Measurements from ENCODE around the gene ZBTB3.
A peak's percentile ranks its signal among the peaks of the same experiment; 100 is the strongest.
"Not testable (repeated sequence)": the region's sequence is repeated elsewhere in the genome, so short reads cannot be mapped to it uniquely, and the experiment has no call there.

ZBTB3 gene

DNA sequence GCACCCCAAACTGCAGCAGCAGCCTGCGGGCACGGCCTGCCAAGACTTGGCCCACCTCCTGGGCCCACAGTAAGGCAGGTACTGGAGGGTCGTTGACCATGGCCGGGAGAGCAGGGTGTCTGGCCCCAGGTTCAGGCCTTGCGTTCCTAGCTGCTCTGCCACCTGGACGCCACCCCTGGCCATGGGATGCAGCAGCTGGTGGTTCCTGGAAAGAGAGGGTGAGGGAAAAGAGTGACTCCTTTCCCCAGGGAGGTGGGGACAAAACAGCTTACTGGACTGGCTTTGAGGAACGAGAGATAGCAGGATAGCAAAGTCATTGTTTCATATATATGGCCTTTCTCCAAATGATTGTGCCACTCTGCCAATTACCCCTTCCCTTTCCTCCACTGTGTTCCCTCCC is 48.5 kb downstream of the ZBTB3 start:
- H3K9ac ChIP-seq (ENCODE audit: low read length) = peak overlapping the region; percentile 85
- no peaks in the 10 kb centered on the region for H3K9me3 ChIP-seq (ENCODE audit: control insufficient read depth, low read length)
- no peaks in the 10 kb centered on the region for H3K27me3 ChIP-seq (replicated peaks; ENCODE audit: control insufficient read depth, insufficient read depth, low read length)
- peaks cover 26% of the 10 kb centered on the region for H3K36me3 ChIP-seq (ENCODE audit: control insufficient read depth, insufficient read depth, low read length, severe bottlenecking)
- H3K4me3 ChIP-seq (ENCODE audit: low read length) = peak overlapping the region; percentile 84
- H3K4me1 ChIP-seq (ENCODE audit: control insufficient read depth, insufficient read depth, low read length) = peaks cover 48% of the 10 kb centered on the region
- no peak for DNase-seq (ENCODE audit: low read depth)

GRCh38 chr11:62703921-62704320 is 50.0 kb downstream of the ZBTB3 start:
- not testable (repeated sequence) for H3K27me3 ChIP-seq (replicated peaks; ENCODE audit: control insufficient read depth, insufficient read depth, low read length); H3K4me3 ChIP-seq (ENCODE audit: low read length); H3K9me3 ChIP-seq (ENCODE audit: control insufficient read depth, low read length); H3K9ac ChIP-seq (ENCODE audit: low read length); DNase-seq (ENCODE audit: low read depth)
- H3K36me3 ChIP-seq (ENCODE audit: control insufficient read depth, insufficient read depth, low read length, severe bottlenecking) = peaks cover 30% of the 10 kb centered on the region
- peaks cover 35% of the 10 kb centered on the region for H3K4me1 ChIP-seq (ENCODE audit: control insufficient read depth, insufficient read depth, low read length)

- Histone ChIP-seq H3K9me3 (ENCODE audit: control insufficient read depth, low read length) (no peaks in the 10 kb centered on the region), H3K9ac (ENCODE audit: low read length) (peak overlapping the region; percentile 25), H3K36me3 (ENCODE audit: control insufficient read depth, insufficient read depth, low read length, severe bottlenecking) (peaks cover 34% of the 10 kb centered on the region), H3K4me3 (ENCODE audit: low read length) (no peak overlapping the region), H3K4me1 (ENCODE audit: control insufficient read depth, insufficient read depth, low read length) (peaks cover 28% of the 10 kb centered on the region), H3K27me3 (replicated peaks; ENCODE audit: control insufficient read depth, insufficient read depth, low read length) (no peaks in the 10 kb centered on the region)
- no peak for DNase-seq (ENCODE audit: low read depth)
Observed at GRCh38 chr11:62702246-62702645, 51.7 kb downstream of the ZBTB3 start.

All from adipocyte (in vitro differentiated cells).